Umbilical cord (tissue), 2 donors: ENCODE results near the gene CDH4. TPM values are rescaled to one million over a fixed set of nuclear protein-coding genes. Genes with fewer than 3 reads are reported as not detected.
"Not testable (repeated sequence)": the region's sequence is repeated elsewhere in the genome, so short reads cannot be mapped to it uniquely, and the experiment has no call there.

Experiments
- DNase-seq: peaks from one replicate; pipeline ENCODE4 v3.0.0-alpha.2; 2015; ENCODE audit warnings: low spot score
- total RNA-seq: library from RNA; depleted of rRNA; stranded (reverse); fragments of >200 nt; gene quantifications from one replicate; pipeline ENCODE4 v1.2.3, GENCODE V29; 2014; ENCODE audit warnings: low replicate concordance; ENCODE audit not compliant: insufficient read depth

The CDH4 gene
- total RNA-seq, 1 donor from 2014 or later, result 0.48 TPM

- no peak for DNase-seq
Observed at GRCh38 chr20:61936701-61937131, 684.7 kb downstream of the CDH4 start.

DNA sequence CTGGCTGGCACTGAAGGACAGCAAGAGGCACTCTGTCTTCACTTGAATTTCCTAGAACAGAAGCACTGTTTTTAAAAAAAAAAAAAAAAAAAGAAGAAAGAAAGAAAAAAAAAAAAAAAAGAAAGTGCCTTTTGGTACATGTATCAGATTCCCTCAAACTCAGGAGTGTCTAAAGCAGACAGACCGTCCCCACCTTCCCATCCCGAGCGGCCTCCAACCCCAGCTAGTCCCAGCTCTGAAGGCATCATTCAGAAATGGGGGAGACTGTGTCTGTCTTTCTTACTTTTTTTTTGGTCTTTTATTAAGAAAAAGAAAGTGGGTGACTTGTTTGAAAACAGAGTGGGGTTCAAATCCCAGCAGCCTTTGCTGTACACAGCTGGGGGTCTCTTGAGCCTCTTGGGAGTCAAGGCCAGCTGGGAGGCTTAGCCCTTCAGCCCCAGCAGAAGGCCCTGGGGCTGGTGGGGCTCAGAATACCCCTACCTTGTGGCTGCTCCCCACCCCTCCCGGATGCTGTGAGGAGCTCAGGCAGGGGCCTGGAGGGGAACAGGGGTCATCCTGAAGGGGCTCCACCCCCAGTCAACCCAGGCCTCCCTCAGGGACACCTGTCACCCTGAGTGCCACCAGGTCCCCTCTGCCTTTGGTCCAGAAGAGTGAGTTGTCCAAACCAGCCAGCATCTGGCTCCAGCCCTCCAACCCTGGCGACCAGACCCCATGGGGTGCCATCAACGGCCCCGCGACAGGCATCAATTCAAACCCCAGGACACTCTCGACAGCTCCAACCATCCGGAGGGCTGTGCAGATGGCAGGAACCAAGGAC lies 685.3 kb downstream of the CDH4 start:
- no peak for DNase-seq

DNA sequence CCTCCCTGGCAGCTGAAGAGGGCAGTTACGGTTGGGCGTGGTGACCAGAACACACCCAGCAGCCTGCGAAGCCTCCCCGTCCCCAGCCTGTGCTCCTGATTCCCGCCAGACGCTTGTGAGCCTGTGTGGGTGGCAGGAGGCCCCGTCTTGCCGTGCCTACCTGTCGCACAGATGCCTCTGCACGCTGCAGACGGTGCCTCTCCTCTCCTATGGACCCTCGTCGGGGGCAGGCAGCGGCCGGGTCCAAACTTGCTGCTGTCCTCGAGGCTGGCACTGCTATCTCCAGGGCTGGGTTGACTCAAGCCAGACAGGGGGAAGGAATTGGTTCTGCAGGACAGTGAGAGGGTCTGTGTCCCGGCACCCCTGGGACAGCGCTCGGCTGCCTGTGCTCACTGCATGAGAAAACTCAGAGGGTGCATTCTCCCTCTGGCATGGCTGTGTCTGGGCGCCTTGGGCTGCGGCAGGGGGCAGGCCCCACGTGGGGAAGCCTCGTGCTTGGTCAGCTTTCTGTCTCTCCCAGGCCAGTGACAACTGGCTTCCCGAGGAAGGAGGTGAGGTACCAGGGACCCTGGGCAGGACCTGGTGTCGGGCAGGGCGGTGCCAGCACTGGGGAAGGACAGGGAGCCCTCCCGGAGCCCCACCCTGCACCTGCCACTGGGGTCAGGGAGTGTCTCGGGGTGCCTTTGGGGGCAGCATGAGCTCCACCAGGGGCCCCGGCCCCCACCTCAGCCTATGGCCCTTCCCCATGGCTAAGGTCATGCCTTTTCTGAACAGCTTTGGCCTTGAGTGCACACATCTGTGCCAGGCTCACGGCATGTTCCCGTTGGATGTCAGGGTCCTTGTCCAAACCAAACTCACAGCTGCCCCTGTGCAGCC lies 686.1 kb downstream of the CDH4 start:
- no peak for DNase-seq

GRCh38 chr20:61938839-61939690 lies 687.0 kb downstream of the CDH4 start:
- no peak for DNase-seq

DNA sequence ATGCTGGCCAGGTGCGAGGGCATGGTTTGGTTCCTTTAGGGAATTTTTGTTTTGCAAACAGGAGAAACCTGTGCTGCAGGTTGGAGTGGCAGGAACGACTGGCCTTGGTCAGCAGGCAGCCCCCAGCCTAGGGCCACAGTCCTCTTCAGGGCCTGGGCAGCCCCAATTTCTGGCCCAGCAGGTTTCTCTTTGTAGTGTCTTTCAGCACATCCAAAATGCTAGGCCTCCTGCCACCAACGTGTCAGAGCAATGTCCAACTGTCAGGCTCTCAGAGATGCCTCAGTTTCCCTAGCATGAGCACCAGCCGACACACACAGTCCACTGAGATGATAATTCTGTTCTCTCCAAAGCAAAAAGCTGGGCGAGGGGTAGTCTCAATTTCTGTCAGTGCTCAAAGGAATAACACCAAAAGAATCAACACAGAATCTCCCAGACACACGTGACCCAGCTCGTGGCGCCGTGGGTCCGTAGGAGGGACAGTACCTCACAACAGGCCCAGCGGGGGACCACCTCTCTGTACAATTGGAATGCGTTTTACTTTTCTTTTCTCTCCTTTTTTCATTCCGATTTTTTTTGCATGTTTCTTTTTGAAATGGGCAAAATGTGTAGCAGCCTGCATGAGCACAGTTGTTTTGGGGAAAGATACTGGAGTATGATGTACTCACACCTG lies 687.8 kb downstream of the CDH4 start:
- DNase-seq, result no peak

GRCh38 chr20:61940491-61940890 lies 688.4 kb downstream of the CDH4 start:
- DNase-seq, result no peak

DNA sequence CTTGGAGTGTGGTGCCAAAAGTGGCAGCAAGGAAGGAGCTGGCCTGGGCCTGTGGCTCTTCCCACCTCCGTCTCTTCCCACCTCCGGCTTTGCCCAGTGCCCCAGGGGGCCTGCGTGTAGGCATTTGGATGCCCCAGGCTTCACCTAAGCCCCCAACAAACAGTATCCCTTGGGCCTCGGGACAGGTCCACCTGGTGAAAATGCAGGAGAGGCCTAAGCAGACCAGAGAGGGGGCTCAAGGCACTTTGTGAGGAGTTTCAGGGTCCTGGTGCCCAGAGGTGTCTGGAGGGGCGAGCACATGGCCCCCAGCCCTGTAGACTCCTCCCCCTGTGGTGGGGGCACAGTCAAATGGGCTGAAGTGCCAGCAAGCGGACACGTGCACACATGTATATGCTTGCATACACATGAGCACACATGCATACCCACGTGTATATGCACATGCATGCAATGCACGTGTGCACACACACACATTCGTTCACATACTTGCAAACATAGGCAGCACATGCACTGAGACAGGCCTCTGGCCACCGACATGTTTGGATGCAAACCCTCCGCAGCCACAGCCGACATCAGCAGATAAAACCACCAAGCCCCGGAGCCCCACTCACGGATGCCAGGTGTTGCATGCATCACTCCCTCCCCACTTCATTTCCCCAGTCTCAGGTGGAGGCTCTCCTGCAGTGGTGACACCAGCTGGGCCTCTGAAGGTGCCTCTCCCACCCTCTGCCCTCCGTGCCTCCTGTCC lies 689.1 kb downstream of the CDH4 start:
- DNase-seq, result no peak

- no peak for DNase-seq
Observed at GRCh38 chr20:61941721-61942405, 689.8 kb downstream of the CDH4 start.

GRCh38 chr20:61942526-61942925 lies 690.5 kb downstream of the CDH4 start:
- DNase-seq, result no peak

DNA sequence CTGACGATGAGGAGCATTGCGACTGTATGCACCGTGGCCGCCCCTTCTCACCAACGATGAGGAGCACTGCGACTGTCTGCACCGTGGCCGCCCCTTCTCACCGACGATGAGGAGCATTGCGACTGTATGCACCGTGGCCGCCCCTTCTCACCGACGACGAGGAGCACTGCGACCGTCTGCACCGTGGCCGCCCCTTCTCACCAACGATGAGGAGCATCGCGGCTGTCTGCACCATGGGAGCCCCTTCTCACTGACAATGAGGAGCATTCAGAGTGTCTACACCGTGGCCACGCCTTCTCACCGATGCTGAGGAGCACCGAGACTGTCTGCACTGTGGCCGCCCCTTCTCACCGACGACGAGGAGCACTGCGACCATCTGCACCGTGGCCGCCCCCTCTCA lies 692.9 kb downstream of the CDH4 start:
- DNase-seq, result not testable (repeated sequence)

DNA sequence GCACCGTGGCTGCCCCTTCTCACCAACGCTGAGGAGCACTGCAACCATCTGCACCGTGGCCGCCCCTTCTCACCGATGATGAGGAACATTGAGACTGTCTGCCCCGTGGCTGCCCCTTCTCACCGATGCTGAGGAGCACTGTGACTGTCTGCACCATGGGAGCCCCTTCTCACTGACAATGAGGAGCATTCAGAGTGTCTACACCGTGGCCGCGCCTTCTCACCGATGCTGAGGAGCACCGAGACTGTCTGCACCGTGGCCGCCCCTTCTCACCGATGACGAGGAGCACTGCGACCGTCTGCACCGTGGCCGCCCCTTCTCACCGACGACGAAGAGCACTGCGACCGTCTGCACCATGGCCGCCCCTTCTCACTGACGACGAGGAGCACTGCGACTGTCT lies 693.4 kb downstream of the CDH4 start:
- not testable (repeated sequence) for DNase-seq

DNA sequence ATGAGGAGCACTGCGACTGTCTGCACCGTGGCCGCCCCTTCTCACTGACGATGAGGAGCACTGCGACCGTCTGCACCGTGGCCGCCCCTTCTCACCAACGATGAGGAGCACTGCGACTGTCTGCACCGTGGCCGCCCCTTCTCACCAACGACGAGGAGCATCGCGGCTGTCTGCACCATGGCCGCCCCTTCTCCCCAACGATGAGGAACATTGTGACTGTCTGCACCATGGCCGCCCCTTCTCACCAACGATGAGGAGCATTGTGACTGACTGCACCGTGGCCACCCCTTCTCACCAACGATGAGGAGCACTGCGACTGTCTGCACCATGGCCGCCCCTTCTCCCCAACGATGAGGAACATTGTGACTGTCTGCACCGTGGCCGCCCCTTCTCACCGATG lies 696.0 kb downstream of the CDH4 start:
- DNase-seq, result not testable (repeated sequence)

DNA sequence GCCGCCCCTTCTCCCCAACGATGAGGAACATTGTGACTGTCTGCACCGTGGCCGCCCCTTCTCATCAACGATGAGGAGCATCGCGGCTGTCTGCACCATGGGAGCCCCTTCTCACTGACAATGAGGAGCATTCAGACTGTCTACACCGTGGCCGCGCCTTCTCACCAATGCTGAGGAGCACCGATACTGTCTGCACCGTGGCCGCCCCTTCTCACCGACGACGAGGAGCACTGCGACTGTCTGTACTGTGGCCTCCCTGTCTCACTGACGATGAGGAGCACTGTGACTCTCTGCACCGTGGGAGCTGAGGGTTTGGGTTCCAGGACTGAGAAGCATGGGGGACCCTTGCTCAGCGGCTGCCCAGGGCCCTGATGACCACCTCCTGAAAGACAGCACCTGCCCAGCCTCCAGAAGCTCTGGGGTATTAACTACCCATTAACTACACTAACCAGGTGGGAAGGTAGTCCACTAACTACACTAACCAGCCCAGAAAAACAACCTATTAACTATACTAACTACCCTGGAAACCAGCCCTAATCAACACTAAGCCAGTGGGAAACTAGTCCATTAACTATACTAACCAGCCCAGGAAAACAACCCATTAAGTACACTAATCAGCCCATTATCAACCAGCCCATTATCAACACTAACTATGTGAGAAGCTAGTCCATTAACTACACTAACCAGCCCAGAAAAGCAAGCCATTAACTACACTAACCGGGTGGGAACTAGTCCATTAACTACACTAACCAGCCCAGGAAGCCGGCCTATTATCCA lies 696.7 kb downstream of the CDH4 start:
- DNase-seq, result no peak

DNA sequence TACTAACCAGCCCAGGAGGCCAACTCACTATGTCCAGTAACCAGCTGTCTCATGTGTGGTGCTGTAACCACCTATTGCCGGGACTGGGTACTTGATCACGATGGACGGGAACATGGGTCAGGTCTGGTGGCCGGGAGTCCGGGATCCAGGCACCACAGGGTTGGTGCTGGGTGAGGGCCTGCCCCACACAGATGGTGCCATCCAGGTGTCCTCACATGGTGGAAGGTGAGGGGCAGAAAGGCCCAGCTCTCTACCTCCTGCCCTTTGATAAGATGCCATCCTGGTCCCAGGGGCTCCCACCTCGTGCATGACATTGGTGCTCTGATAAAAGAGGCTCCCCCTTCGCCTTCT lies 697.3 kb downstream of the CDH4 start:
- DNase-seq, result no peak

- no peak for DNase-seq
Observed at GRCh38 chr20:61949714-61950640, 697.9 kb downstream of the CDH4 start.

GRCh38 chr20:61950641-61951071 lies 698.6 kb downstream of the CDH4 start:
- no peak for DNase-seq

DNA sequence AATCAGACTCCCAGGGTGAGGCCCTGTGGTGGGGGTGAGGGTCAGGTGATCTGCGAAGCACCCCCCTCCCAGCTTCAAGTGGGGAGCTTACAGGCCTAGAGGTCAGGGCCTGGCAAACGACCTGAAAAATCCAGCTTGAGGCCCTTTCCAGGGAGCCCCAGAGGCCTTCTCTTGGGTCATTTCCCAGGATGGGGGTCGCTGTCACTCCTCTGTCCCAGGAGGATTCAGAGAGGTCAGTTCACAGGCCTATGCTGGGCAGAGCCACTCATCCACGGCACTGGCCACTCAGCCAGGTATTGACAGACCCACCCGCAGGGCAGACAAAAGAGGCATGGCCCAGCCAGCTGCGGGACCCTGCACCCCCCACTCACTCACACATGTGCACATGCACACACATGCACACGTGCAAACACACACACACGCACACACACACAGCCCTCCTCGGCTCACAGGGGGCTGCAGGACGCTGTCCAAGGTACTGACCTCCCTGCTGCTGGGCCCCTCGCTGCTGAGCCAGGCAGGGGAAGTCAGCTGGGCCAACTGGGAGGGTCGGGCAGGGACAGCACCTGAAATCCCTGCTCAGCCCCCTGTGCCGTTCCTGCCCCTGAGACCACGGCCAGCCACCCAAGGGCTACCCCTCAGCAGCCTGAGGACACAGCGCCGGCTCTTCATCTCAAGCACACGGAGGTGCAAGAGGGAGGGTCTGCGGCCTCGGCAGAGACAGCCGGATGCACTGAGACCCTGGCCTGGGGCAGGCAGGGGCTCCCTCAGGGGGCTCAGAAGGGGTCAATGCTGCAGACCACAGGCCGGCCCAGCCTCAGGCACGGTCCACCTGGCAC lies 699.9 kb downstream of the CDH4 start:
- DNase-seq, result peak; percentile 32
